Hematopoietic multipotent progenitor cell treated with erythropoietin and hydrocortisone succinate and interleukin-3 and kit ligand, for 15 days (in vitro differentiated cells): ENCODE measurements around the gene TRAF3IP1.
"Not testable (repeated sequence)": the region's sequence is repeated elsewhere in the genome, so short reads cannot be mapped to it uniquely, and the experiment has no call there.

Source experiments
- DNase-seq: peaks from one replicate; pipeline ENCODE4 v3.0.0-alpha.2; 2015; ENCODE audit warnings: low spot score

The TRAF3IP1 gene

GRCh38 chr2:238339814-238340213 is 19.5 kb downstream of the TRAF3IP1 start:
- no peak for DNase-seq

DNA sequence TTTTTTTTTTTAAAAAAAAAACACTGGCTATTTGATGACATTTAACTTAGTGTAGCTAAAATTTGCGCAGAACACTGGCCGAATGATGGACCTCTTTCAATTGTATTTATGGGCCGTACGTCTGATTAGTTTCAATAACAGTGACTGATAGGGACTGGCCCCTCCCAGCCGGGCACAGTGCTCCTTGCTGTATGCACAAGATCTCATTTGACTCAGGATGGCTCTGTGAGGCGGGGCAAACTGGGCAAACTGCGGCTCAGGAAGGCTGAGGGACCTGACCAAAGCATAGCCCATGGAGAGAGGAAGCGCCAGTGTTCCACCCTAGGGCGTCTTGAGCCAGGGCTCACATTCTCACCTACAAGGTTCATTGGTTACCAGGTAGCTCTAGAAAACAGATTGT is 21.2 kb downstream of the TRAF3IP1 start:
- DNase-seq, result no peak

DNA sequence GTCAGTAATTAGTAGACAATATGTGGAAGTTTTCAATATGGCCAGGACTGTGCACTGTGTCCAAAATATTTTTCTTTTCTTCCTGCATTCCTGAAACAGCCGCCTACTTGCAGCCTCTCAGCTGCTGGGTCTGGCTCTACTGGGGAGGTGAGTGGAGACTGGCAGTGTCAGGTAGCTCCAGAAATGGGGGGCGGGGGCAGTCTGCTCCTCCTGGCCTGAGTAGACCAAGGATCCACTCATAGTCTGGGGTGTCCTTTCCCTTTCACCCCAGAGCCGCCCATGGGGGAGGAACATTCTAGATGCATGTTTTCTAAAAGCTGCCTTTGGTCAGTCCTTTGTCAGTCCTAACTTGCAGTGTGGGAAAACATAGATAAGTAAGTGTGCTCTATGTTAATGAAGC is 23.7 kb downstream of the TRAF3IP1 start:
- DNase-seq, result no peak

GRCh38 chr2:238344517-238344916 is 24.2 kb downstream of the TRAF3IP1 start:
- DNase-seq, result no peak

DNA sequence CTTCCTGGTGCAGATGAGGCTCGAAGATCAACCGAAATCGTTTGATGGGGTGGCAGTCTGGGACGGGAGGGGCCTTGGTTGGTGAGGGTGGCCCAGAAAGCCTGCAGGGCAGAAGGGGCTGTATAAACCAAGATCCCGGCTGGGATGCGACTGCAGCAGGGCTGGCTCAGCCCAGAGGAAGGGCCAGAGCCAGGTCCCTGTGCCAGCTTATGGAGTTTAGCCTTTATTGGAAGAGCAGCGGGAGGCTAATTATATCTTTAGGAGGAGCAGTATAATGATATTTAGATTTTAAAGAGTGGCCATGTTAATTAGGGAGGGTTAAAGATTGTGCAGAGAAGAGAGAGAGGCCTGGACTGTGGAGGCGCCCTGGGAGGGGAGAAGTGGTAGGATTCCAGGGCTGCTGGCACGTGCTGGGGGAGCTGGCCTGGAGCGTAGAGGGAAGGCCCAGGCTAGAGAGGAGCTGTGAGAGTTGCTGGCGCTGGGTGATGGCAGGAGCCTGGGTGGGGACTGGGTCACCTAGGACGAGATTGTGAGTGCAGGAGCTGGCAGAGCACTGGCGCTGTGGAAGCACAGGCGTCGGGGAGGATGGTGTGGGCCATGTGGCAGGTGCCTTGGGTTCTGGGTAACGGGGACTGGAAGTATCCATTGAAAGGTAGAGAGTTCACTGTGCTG is 25.1 kb downstream of the TRAF3IP1 start:
- DNase-seq, result no peak

DNA sequence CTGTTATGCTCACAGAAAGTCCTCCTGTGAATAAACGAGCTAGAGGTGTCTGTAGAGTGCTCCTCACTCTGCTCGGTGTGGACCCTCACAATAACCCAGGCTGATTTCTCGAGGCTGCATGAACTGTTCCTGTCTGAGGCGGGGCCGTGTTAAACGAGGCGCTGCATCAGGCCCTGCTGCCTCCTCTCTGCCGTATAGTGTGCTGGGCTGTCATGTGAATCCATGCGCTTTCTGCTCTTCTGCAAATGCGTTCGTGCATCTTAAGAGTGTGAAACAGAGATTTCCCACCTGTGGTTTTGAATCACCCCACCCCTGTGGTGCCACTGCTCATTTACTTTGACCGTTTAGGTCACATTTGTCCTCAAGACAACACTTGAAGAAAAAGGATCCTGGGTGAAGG is 26.2 kb downstream of the TRAF3IP1 start:
- no peak for DNase-seq

GRCh38 chr2:238350150-238350897 is 30.0 kb downstream of the TRAF3IP1 start:
- DNase-seq, result no peak

- no peak for DNase-seq
Observed at GRCh38 chr2:238351315-238351714, 31.0 kb downstream of the TRAF3IP1 start.

DNA sequence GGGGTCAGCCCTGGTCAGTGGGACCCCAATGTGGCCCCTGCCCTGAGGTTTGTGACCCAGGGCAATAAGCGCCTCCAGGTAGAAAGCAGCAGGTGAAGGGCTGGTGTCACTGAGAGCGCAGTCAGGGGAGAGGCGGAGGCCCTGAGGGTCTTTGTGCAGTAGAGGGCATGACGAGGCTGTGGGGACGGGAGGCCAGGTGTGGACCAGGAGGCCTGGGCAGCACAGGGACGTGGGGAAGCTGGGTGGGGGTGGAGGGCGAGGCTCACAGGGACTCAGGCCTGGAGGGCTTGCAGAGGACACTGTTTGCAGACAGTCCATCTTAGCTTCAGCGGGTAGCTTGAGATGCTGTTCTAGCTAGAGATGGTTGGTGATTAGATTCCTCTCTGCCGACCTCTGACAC is 32.0 kb downstream of the TRAF3IP1 start:
- no peak for DNase-seq

- DNase-seq, result no peak
Observed at GRCh38 chr2:238358769-238359168, 38.5 kb downstream of the TRAF3IP1 start.

GRCh38 chr2:238359403-238359802 is 39.1 kb downstream of the TRAF3IP1 start:
- no peak for DNase-seq

- DNase-seq, result no peak
Observed at GRCh38 chr2:238361877-238362276, 41.6 kb downstream of the TRAF3IP1 start.

GRCh38 chr2:238362626-238363025 is 42.3 kb downstream of the TRAF3IP1 start:
- no peak for DNase-seq

GRCh38 chr2:238369591-238370040 is 49.3 kb downstream of the TRAF3IP1 start:
- DNase-seq, result no peak

GRCh38 chr2:238370094-238370822 is 49.9 kb downstream of the TRAF3IP1 start:
- DNase-seq, result no peak

DNA sequence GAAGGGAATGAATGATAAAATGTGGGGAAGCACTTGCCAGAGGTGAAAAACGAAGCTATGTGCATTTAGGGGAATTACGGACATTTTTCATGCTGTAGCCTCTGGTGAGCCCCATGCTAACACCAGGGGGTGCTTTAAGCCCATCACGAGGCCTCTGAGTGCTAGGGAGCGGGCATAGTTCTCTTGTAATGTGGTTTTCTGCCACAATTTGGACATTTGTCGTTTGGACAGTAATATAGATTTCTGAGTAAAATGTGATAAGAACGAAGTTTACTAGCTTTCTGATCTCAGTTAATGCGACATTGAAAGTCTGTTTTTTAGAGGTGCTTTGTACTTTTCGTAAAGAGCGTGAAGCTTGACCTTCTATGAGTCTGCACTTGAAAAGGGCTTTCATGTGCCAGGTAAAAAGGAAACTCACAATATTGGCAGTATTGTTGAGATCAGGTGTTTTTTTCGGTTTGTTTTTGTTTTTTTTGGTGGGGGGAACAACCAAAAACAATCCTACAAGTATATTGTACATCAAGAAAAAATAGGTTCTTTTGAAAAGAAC is 50.6 kb downstream of the TRAF3IP1 start:
- peak; percentile 88 for DNase-seq

- DNase-seq, result not testable (repeated sequence)
Observed at GRCh38 chr2:238372277-238372676, 52.0 kb downstream of the TRAF3IP1 start.

DNA sequence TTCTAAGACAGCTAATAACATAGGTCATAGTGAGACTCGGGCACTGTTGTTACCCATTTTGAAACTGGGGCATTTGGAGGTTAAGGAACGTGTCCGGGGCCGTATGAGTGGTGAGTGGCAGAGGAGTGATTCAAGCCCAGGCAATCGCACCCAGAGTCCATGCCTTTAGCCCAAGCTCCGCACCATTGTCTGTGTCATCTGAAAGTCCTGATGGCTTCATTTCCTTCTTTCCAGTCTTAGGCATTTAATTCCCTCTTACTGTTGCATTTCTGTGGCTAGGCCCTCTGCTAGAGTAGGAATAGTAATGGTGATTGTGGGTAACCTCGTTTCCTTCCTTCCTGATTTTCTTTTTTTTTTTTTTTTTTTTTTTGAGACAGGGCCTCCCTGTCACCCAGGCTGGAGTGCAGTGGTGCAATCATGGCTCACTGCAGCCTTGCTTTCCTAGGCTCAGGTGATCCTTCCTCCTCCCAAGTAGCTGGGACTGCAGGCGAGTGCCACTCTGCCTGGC is 56.6 kb downstream of the TRAF3IP1 start:
- no peak for DNase-seq

- DNase-seq, result no peak
Observed at GRCh38 chr2:238378230-238379095, 58.1 kb downstream of the TRAF3IP1 start.

DNA sequence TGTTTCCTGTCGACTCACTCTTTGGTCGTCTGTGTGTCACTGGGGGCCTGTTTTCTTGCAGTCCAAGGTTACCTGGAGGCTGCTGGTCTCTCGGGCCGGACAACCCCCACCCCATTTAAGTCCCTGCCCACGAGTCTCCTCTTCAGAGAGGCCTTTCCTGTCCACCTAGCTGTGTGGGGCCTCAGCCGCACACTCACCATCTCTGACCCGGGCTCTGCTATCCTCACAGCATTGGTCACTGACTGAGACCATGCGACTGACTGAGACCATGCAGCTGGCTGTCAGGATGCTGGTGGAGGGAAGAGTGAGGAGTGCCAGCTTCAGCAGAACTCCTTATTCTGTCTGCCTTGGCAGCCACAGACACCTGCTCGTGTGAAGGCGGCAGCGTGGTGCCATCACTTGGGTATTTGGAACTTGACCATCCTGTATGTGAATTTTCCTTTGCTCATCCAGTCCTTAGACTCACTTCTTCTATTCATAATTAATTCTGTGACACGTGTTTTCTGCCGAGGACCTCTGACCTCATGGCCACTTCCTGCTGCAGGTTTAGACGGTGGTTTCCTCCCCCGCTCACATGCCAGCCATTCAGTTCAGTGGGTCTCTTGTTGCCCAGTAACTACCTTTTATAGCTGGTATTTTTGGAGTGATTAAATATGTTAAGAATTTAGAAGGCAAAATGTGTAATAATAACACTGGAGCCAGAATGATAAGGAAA is 58.9 kb downstream of the TRAF3IP1 start:
- no peak for DNase-seq

DNA sequence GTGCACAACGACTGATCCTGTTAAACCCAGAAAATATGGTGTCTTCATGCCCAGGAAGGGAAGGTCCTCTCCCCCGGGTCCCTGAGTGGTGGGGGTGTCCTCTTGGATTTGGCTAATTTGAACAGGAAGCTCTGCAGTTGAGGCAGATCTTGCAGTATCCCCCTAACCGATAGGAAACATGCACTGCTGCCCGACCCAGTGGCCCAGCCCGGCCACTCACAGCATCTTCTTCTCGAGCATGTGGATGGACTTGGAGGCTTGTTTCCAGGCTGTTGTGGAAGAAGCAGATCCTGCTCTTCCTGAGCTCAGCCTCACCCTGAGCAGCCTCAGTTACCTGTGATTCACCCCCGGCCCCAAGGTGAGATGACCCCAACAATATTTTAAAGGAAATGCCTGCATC is 60.0 kb downstream of the TRAF3IP1 start:
- DNase-seq, result no peak
